Mesothelial cell of epicardium (in vitro differentiated cells): ENCODE results near the gene ZFAND4. TPM values are rescaled to one million over a fixed set of nuclear protein-coding genes. Genes with fewer than 3 reads are reported as not detected.

ENCODE experiments used
- DNase-seq, 2 experiments: peaks; one replicate each; pipeline ENCODE4 v3.0.0; 2021; ENCODE audit warnings: low spot score in 2 of 2; ENCODE audit not compliant: unreplicated experiment in 2 of 2
- H3K27ac Mint-ChIP-seq: 2 replicates; pipeline ENCODE4 v1.8.0; 2021; ENCODE audit warnings: mixed read lengths
- H3K27me3 Mint-ChIP-seq: 2 replicates; pipeline ENCODE4 v1.8.0; 2021; ENCODE audit warnings: low read depth, mixed read lengths
- H3K36me3 Mint-ChIP-seq: 2 replicates; pipeline ENCODE4 v1.8.0; 2021; ENCODE audit warnings: mixed read lengths
- H3K4me1 Mint-ChIP-seq: 2 replicates; pipeline ENCODE4 v1.8.0; 2021; ENCODE audit warnings: mixed read lengths
- H3K4me3 Mint-ChIP-seq: 2 replicates; pipeline ENCODE4 v1.8.0; 2021; ENCODE audit warnings: mild to moderate bottlenecking, moderate library complexity, mixed read lengths
- H3K9me3 Mint-ChIP-seq: 2 replicates; pipeline ENCODE4 v1.8.0; 2021; ENCODE audit warnings: mixed read lengths
- total RNA-seq: library from RNA; stranded (reverse); gene quantifications from 3 replicates; pipeline ENCODE4 v1.2.1, GENCODE V29; 2021
- TF ChIP-seq, protein P1 (sequence below): fragments of 200-600 bp; sonication (generic); IDR thresholded peaks from one replicate; pipeline ENCODE4 v1.5.0; 2021; ENCODE audit warnings: antibody characterized with exemption; ENCODE audit not compliant: unreplicated experiment

ZFAND4 gene
- total RNA-seq, 1 donor from 2014 or later, result 20.2 TPM

DNA sequence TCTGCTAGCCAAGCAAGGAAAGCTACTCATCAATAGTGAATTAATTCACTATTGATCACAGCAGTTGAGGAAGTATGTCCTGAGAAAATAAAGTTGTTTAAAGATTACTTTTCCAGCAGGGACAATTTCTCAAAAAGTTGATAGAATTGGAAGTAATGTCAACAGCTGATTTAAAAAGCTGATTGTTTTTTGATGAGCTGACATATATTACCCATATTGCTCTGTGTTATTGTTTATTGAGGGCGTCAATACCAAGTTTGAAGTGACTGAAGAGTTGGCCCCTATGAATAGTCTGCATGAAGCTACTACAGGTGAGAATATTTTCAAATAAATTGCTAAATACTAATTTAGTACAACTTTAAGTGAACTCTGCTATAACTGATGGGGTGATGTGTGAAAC, 28.0 kb downstream of the ZFAND4 start:
- Mint-ChIP-seq H3K9me3 (no peaks in the 10 kb centered on the region), H3K27ac (no peak overlapping the region), H3K4me1 (no peaks in the 10 kb centered on the region), H3K36me3 (peaks cover 27% of the 10 kb centered on the region), H3K4me3 (no peak overlapping the region), H3K27me3 (no peaks in the 10 kb centered on the region)
- TF ChIP-seq, protein P1, sequence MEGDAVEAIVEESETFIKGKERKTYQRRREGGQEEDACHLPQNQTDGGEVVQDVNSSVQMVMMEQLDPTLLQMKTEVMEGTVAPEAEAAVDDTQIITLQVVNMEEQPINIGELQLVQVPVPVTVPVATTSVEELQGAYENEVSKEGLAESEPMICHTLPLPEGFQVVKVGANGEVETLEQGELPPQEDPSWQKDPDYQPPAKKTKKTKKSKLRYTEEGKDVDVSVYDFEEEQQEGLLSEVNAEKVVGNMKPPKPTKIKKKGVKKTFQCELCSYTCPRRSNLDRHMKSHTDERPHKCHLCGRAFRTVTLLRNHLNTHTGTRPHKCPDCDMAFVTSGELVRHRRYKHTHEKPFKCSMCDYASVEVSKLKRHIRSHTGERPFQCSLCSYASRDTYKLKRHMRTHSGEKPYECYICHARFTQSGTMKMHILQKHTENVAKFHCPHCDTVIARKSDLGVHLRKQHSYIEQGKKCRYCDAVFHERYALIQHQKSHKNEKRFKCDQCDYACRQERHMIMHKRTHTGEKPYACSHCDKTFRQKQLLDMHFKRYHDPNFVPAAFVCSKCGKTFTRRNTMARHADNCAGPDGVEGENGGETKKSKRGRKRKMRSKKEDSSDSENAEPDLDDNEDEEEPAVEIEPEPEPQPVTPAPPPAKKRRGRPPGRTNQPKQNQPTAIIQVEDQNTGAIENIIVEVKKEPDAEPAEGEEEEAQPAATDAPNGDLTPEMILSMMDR, result no peak
- DNase-seq, result no peak

DNA sequence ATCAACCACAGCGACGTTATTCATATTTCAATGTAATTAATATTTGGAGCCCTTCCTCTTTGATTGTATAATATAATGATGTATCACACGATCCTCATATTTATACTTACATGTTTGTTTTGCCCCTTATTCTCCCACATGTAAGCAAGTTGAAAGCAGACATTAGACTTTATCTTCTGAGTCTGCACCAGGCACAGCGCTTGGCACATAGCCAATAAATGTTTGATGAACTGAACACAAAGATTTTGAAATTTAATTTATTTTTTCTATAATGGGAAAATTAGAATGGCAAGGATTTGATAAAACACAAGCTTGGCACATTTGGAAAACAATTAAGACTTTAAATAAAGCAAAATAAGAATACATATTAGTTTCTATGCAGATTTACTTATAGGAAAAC, 31.6 kb downstream of the ZFAND4 start:
- H3K4me3 Mint-ChIP-seq, result no peak overlapping the region
- DNase-seq, result no peak
- TF ChIP-seq, protein P1, result no peak
- H3K36me3 Mint-ChIP-seq, result peaks cover 30% of the 10 kb centered on the region
- no peaks in the 10 kb centered on the region for H3K27me3 Mint-ChIP-seq
- H3K27ac Mint-ChIP-seq, result no peak overlapping the region
- H3K9me3 Mint-ChIP-seq, result peaks cover 8% of the 10 kb centered on the region
- H3K4me1 Mint-ChIP-seq, result no peaks in the 10 kb centered on the region

GRCh38 chr10:45640049-45640448, 32.5 kb downstream of the ZFAND4 start:
- Mint-ChIP-seq H3K4me1 (no peaks in the 10 kb centered on the region), H3K9me3 (peaks cover 15% of the 10 kb centered on the region), H3K36me3 (peaks cover 36% of the 10 kb centered on the region), H3K27me3 (no peaks in the 10 kb centered on the region), H3K27ac (no peak overlapping the region), H3K4me3 (no peak overlapping the region)
- TF ChIP-seq, protein P1, result no peak
- DNase-seq, result no peak

DNA sequence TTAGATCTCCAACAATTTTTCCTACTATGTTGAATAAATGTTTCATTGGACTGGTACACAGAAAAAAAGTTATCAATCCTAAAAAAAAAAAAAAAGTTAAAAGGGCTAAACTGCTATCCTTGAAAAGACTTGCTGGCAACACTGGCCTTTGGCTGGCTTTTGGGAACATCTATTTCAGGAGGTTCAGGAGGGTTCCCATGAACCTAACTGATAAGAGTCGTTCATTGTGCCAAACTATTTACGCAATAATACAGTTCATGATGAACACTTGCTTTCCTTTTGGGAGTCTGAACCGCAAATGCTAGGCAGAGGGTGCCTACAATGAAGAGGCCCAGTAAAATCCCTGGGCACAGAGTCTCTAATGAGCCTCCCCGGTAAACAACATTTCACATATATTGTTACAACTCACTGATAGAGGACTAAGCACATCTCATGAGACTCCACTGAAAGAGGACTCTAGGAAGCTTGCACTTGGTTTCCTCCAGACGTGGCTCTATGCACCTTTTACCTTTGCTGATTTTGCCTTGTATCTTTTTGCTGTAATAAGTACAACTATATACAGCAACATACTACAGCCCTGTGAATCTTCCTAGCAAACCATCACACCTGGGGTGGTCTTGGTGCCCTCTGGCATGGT, 45.0 kb downstream of the ZFAND4 start:
- Mint-ChIP-seq H3K36me3 (peaks cover 11% of the 10 kb centered on the region), H3K9me3 (no peaks in the 10 kb centered on the region), H3K27ac (no peak overlapping the region), H3K27me3 (no peaks in the 10 kb centered on the region), H3K4me3 (no peak overlapping the region), H3K4me1 (no peaks in the 10 kb centered on the region)
- TF ChIP-seq, protein P1, result no peak
- DNase-seq, result no peak

DNA sequence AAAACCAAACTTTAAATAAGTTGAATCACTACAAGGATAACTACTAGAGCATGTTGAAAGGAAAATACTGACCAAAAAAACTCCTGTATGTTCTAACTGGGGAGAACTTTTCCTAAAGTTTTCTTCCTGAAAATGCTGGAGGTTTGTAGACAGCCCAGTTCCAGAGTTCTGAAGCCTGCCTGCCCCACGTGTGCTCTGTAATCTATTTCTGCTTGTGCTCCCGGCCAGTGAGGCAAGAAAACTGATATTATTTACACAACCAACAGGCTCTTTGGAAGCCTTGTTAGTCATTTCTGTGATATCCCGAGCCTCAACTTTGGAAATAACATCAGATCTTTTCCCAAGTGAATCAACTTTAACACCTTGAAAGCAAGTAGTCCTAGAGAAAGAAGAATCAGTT, 46.7 kb downstream of the ZFAND4 start:
- Mint-ChIP-seq H3K27ac (no peak overlapping the region), H3K36me3 (peaks cover 18% of the 10 kb centered on the region), H3K9me3 (no peaks in the 10 kb centered on the region), H3K27me3 (no peaks in the 10 kb centered on the region), H3K4me1 (no peaks in the 10 kb centered on the region), H3K4me3 (no peak overlapping the region)
- TF ChIP-seq, protein P1, result no peak
- no peak for DNase-seq

DNA sequence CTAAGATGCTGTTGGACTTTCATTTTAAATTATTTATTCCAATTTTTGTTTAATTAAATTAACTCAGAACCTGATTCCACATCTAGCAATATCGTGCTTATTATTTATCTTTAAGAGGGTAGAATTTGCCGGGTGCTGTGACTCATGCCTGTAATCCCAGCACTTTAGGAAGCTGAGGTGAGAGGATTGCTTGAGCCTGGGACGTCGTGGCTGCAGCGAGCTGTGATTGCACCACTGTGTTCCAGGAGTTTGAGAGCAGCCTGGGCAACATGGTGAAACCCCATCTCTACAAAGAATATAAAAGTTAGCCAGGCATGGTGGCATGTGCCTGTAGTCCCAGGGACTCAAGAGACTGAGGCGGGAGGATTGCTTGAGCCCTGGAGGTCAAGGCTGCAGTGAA, 47.8 kb downstream of the ZFAND4 start:
- TF ChIP-seq, protein P1, result no peak
- Mint-ChIP-seq H3K27ac (no peak overlapping the region), H3K4me3 (no peak overlapping the region), H3K36me3 (peaks cover 18% of the 10 kb centered on the region), H3K9me3 (no peaks in the 10 kb centered on the region), H3K27me3 (no peaks in the 10 kb centered on the region), H3K4me1 (no peaks in the 10 kb centered on the region)
- no peak for DNase-seq
